ENCODE results near the gene CSGALNACT2. TPM values are rescaled to one million over a fixed set of nuclear protein-coding genes. Genes with fewer than 3 reads are reported as not detected.

Gene CSGALNACT2
- total and polyA plus RNA-seq, 9 of the 15 experiments (the other 6 are each of a cell fraction or from before 2014, with no cell fraction given): 1.4 to 7.3 (median 3.5) TPM

DNA sequence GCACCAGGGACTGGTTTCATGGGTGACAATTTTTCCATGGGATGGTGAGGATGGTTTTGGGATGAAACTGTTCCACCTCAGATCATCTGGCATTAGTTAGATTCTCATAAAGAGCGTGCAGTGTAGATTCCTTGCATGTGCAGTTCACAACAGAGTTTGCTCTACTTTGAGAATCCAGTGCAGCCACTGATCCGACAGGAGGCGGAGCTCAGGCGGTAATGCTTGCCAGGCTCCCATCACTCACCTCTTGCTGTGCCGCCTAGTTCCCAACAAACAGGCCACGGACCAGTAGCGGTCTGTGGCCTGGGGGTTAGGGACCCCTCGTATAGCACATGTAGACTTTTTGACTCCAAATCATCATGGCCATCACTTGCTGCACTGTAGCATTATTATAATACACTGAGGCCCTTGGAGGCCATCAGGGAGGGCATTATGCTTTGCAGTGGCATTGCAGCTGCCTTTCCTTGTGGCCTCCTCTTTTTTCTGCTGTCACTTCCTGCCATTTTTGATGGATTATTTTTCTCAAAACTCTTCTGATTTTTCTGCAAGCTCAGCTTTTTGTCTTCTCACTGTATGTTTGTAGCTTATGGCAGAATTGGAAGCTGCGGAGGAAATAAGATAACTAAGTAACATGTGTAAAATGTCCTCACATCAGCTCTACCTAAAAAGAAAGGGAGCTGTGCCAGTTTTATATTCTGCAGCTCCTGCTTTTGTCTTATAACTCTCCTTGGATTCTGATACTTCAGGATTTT, 18.5 kb downstream of the CSGALNACT2 start:
- no peak overlapping the region for H2AFZ ChIP-seq (ENCODE audit: low read depth, low read length)
- DNase-seq (ENCODE audit: extremely low read depth in 1 of 4, low spot score in 3 of 4) (no peak), ATAC-seq (no peak; the same call in 2 of the 3 replicates), FAIRE-seq (no peak)
- 40% methylated on average over 9 of the region's 9 CpGs for WGBS (ENCODE audit: insufficient coverage, low coverage, missing lambda C conversion rate)
- in situ Hi-C loops (cut with MboI) (no loop called here), intact Hi-C loops (cut with micrococcal nuclease) (no loop called here)
- TF ChIP-seq MAFK (IDR thresholded peaks at IDR 0.05; ENCODE audit: low read length) (peak; percentile 87), MAFF (IDR thresholded peaks at IDR 0.05; ENCODE audit: low read length) (peak; percentile 86), C11orf30 (IDR thresholded peaks at IDR 0.05; ENCODE audit: low read depth) (peak; percentile 81), ZNF316 (IDR thresholded peaks at IDR 0.05) (peak; percentile 88), SMC3 (conservative IDR thresholded peaks at IDR 0.05; ENCODE audit: insufficient read depth, low read depth, low read length) (no peak), MAFG (tag; conservative IDR thresholded peaks at IDR 0.05) (peak; percentile 80)
- BruUV-seq (replicated peaks): no TSS peak
- no peak overlapping the region for H3K27ac ChIP-seq (ENCODE audit: extremely low read depth, low read depth, low read length)
- no peaks in the 10 kb centered on the region for H3K9me3 ChIP-seq (replicated peaks; ENCODE audit: control insufficient read depth, insufficient read depth, low read depth, low read length)
- peaks cover 0 to 3% of the 10 kb centered on the region in 2 experiments; a peak in 1 of 5 replicates for H3K4me1 ChIP-seq (replicated peaks in 1 of 2; ENCODE audit: control insufficient read depth in 2 of 2, insufficient read depth in 2 of 2, low read length in 2 of 2)
- ChIA-PET POLR2A (interaction anchor here (0.9 to 1.8 kb wide), 3 partner anchors 11 to 124 kb away, joined by 3 read pairs; no protein-coding TSS in a partner anchor), CTCF (ENCODE audit: low intra/inter-chr PET ratio) (no interaction called here)
- no peak overlapping the region for H3K4me3 ChIP-seq
- H3K36me3 ChIP-seq (ENCODE audit: control insufficient read depth, insufficient read depth, low read length): no peaks in the 10 kb centered on the region
- H4K20me1 ChIP-seq (replicated peaks; ENCODE audit: control insufficient read depth, insufficient read depth, low read length): no peaks in the 10 kb centered on the region
- H3K27me3 ChIP-seq (ENCODE audit: control insufficient read depth in 2 of 2, insufficient read depth in 2 of 2, low read length in 2 of 2): no peaks in the 10 kb centered on the region
- H3K9ac ChIP-seq (ENCODE audit: insufficient read depth in 1 of 2, low read depth in 2 of 2, low read length in 2 of 2): no peak overlapping the region
- H3K4me2 ChIP-seq (ENCODE audit: insufficient read depth, low read length): no peak overlapping the region
- no peaks in the 10 kb centered on the region for H3K79me2 ChIP-seq (ENCODE audit: control insufficient read depth, insufficient read depth, low read length)
- H3K9me1 ChIP-seq (ENCODE audit: control insufficient read depth, insufficient read depth, low read length): no peaks in the 10 kb centered on the region

GRCh38 chr10:43158636-43159035, 20.4 kb downstream of the CSGALNACT2 start:
- Histone ChIP-seq H3K27me3 (ENCODE audit: control insufficient read depth in 2 of 2, insufficient read depth in 2 of 2, low read length in 2 of 2) (no peaks in the 10 kb centered on the region), H3K9me3 (replicated peaks; ENCODE audit: control insufficient read depth, insufficient read depth, low read depth, low read length) (no peaks in the 10 kb centered on the region), H2AFZ (ENCODE audit: low read depth, low read length) (no peak overlapping the region), H3K4me2 (ENCODE audit: insufficient read depth, low read length) (no peak overlapping the region), H3K4me1 (replicated peaks in 1 of 2; ENCODE audit: control insufficient read depth in 2 of 2, insufficient read depth in 2 of 2, low read length in 2 of 2) (no peaks in the 10 kb centered on the region), H3K4me3 (no peak overlapping the region), H3K36me3 (ENCODE audit: control insufficient read depth, insufficient read depth, low read length) (no peaks in the 10 kb centered on the region), H4K20me1 (replicated peaks; ENCODE audit: control insufficient read depth, insufficient read depth, low read length) (no peaks in the 10 kb centered on the region), H3K9me1 (ENCODE audit: control insufficient read depth, insufficient read depth, low read length) (no peaks in the 10 kb centered on the region), H3K9ac (ENCODE audit: insufficient read depth in 1 of 2, low read depth in 2 of 2, low read length in 2 of 2) (no peak overlapping the region), H3K27ac (ENCODE audit: extremely low read depth, low read depth, low read length) (no peak overlapping the region), H3K79me2 (ENCODE audit: control insufficient read depth, insufficient read depth, low read length) (no peaks in the 10 kb centered on the region)
- intact Hi-C loops (cut with micrococcal nuclease): no loop called here
- peak; percentile 26 for FAIRE-seq
- ChIA-PET POLR2A (interaction anchor here (0.6 kb wide), 1 partner anchor 163 kb away, joined by 3 read pairs; no protein-coding TSS in a partner anchor), CTCF (ENCODE audit: low intra/inter-chr PET ratio) (no interaction called here)
- no peak for DNase-seq (ENCODE audit: extremely low read depth in 1 of 4, low spot score in 3 of 4)
- no TSS peak for BruUV-seq (replicated peaks)
- TF ChIP-seq SNRNP70 (optimal IDR thresholded peaks at IDR 0.05; ENCODE audit: low read depth, low read length): no peak
- no peak for TF ChIP-seq ARID3A (IDR thresholded peaks at IDR 0.05; ENCODE audit: borderline replicate concordance, low read depth, low read length)
- TF ChIP-seq ZNF347 (CRISPR knock-in tag; IDR thresholded peaks at IDR 0.05; ENCODE audit: low read depth): no peak
- TF ChIP-seq MCM2 (IDR thresholded peaks at IDR 0.05; ENCODE audit: low read depth): no peak
- in situ Hi-C loops (cut with MboI): no loop called here
- whole genome bisulfite sequencing (ENCODE audit: insufficient coverage, low coverage, missing lambda C conversion rate): 35% methylated on average over 6 of the region's 6 CpGs
- no peak for ATAC-seq
